ENCODE results near the gene A2M. TPM values are rescaled to one million over a fixed set of nuclear protein-coding genes. Genes with fewer than 3 reads are reported as not detected.

The A2M gene
- total and polyA plus RNA-seq, 9 donors, result 50.5 to 926 (median 222) TPM

GRCh38 chr12:9112076-9112853 lies 3.5 kb downstream of the A2M start:
- TF ChIP-seq CTCF (IDR thresholded peaks at IDR 0.05) (no peak), EP300 (IDR thresholded peaks at IDR 0.05) (no peak), POLR2A (IDR thresholded peaks at IDR 0.05) (no peak)
- no peaks in the 10 kb centered on the region for H3K4me1 ChIP-seq (ENCODE audit: insufficient read depth)
- no peaks in the 10 kb centered on the region for H3K9me3 ChIP-seq
- H3K4me3 ChIP-seq, result no peak overlapping the region
- intact Hi-C loops (cut with DNase I), result no loop called here
- H3K27ac ChIP-seq, result no peak overlapping the region
- WGBS, 3 donors, result 91 to 92% (median 92%) methylated on average over 6 of the region's 6 CpGs
- no peak for DNase-seq
- H3K27me3 ChIP-seq, result no peaks in the 10 kb centered on the region
- no peaks in the 10 kb centered on the region for H3K36me3 ChIP-seq

GRCh38 chr12:9111525-9111924 lies 4.2 kb downstream of the A2M start:
- Histone ChIP-seq H3K9me3 (no peaks in the 10 kb centered on the region), H3K4me3 (no peak overlapping the region), H3K36me3 (no peaks in the 10 kb centered on the region), H3K27ac (no peak overlapping the region), H3K27me3 (no peaks in the 10 kb centered on the region), H3K4me1 (ENCODE audit: insufficient read depth) (no peaks in the 10 kb centered on the region)
- intact Hi-C loops (cut with DNase I), result no loop called here
- TF ChIP-seq CTCF (IDR thresholded peaks at IDR 0.05), result no peak
- no peak for TF ChIP-seq POLR2A (IDR thresholded peaks at IDR 0.05)
- TF ChIP-seq EP300 (IDR thresholded peaks at IDR 0.05), result no peak
- no peak for DNase-seq
- WGBS, 3 donors, result 90 to 98% (median 95%) methylated on average over 1 of the region's 1 CpG

- Histone ChIP-seq H3K4me1 (ENCODE audit: insufficient read depth) (no peaks in the 10 kb centered on the region), H3K9me3 (no peaks in the 10 kb centered on the region), H3K4me3 (no peak overlapping the region), H3K27ac (no peak overlapping the region), H3K36me3 (no peaks in the 10 kb centered on the region), H3K27me3 (no peaks in the 10 kb centered on the region)
- WGBS, 3 donors, result 93 to 97% (median 95%) methylated on average over 3 of the region's 3 CpGs
- intact Hi-C loops (cut with DNase I), result no loop called here
- no peak for DNase-seq
- no peak for TF ChIP-seq CTCF (IDR thresholded peaks at IDR 0.05)
- TF ChIP-seq EP300 (IDR thresholded peaks at IDR 0.05), result no peak
- TF ChIP-seq POLR2A (IDR thresholded peaks at IDR 0.05), result no peak
Measured at GRCh38 chr12:9109737-9110491, 5.8 kb downstream of the A2M start.

GRCh38 chr12:9109213-9109522 lies 6.6 kb downstream of the A2M start:
- Histone ChIP-seq H3K4me3 (no peak overlapping the region), H3K36me3 (no peaks in the 10 kb centered on the region), H3K27ac (no peak overlapping the region), H3K9me3 (no peaks in the 10 kb centered on the region), H3K4me1 (ENCODE audit: insufficient read depth) (no peaks in the 10 kb centered on the region), H3K27me3 (no peaks in the 10 kb centered on the region)
- 78 to 91% (median 82%) methylated on average over 1 of the region's 1 CpG for WGBS, 3 donors
- intact Hi-C loops (cut with DNase I), result no loop called here
- DNase-seq, result no peak
- TF ChIP-seq POLR2A (IDR thresholded peaks at IDR 0.05) (no peak), CTCF (IDR thresholded peaks at IDR 0.05) (no peak), EP300 (IDR thresholded peaks at IDR 0.05) (no peak)

All from ovary (tissue), 9 donors.